NCI-H82 treated with DMSO at 0.1 percent for 48 hours (cell line): ENCODE data around the gene CD44.

Source experiments
- DNase-seq: peaks from one replicate; lab custom pipeline; 2025; ENCODE audit not compliant: unreplicated experiment; lab: John Stamatoyannopoulos, UW

The CD44 gene

DNA sequence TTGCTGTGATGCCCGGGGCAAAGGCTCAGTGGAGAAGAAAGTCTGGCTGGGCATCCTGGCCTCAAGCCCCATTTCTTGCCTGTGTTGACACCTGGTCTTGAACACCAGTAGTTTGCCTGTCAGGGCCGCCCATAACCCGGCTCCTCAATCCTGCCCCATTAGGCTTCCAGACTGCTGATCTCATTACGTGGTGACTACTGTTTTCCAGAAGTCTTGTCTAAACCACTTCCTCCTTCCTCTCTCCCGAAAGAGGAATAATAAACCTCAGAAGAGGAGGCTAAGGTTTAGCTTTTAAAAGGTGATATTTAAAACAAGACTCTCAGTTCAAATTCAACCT lies 97.7 kb downstream of the CD44 start:
- DNase-seq, result no peak

DNA sequence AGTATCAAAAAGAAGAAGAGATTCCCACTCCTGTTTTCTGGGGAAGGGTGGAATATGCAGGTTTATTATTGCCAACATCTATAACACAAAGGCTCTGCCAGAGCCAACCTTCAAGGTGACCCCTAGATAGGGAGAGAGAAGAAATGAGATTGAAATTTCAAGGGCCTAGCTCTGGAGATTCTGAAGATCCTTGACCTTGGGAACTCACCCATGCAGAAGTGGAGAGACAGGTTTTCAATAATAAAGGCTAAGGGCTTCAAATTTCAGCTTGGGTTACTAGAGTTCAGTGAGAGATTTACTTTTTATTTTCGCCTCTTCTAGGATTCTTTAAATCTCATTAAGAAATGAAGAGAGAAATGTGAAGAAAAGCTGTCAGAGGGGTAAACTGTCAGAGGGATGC lies 98.4 kb downstream of the CD44 start:
- DNase-seq, result no peak

DNA sequence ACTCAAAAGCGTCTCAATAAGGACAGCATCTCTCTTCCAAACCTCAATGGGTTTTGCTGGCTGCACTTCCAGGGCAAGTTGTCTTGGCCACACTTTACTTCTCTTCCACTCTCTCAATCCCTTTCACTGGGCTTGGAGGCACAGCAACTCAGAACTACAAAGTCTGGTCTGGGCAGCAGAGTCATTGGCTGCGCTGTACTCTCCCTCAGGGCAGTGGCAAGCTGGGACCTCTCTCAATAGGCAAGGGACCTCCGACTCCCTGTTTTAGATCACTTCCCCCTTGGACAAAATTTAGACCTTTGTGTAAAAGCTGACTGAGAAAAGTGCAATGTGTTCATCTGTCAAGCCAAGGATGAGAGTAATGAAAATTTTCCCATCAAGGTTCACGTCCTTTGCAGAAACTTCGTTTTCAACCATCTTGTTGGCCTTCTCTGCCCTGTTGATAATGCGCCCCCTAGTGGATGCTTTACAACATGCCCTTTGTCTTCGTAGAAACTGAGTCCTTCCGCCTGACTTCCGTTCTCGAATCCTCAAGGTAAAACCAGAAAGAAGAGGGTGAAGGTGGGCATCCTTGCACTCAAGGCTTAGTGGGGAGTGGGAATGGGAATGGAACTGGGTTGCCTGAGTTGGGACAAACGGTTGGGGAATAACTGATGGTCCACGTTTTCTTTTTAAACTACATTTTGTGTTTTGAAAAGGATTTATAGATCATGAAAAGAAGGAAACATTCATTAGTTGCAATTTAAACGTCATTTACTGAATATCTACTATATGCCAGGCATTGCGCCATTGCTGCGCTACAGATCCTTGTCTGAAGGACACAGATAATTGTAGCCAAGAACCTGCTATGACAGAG lies 99.1 kb downstream of the CD44 start:
- peak; percentile 33 for DNase-seq

DNA sequence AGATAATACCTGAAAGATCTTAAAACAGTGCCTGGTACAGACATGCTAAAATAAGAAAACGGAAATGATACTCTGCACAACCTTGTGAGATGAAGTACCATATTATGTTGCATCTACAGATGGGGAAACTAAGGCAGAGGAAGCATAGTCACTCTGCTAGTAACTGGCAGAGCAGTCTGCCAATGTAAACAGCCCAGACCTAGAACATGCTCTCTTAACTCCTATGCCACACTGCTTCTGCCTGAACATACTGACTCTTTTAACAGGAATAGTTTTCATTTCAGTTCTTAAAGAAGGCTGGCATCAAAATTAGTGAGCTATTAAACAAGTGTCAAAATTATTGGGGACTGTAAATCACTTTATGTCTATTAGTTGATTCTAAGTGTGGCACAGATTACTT lies 99.9 kb downstream of the CD44 start:
- no peak for DNase-seq

DNA sequence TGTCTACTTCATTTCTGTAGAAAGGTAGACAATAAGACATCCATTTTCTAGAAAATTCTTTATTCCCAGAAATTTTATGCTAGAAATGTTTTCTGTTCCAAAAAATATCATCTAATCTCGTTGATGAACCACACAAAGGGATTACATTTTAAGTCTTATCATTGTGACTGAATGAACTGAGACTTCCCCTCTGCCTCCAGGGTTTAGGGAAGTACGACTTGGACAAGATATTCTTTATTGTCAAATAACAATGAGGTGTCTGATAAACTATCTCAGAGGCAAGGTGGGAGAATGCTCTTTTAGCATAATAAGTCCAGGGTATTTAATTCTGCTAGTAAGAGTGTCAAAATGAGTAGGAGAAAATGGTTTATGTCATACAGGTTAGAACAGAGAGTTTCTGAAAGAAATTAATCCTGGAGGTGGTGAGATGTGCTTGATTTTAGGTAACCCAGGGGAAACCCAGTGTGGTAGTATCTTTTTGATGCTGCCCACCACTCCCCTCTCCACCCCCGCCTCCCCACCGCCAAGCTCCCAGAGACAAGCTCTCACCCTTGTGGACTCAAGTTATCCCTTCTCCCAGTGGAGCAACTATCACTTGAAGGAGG lies 100.6 kb downstream of the CD44 start:
- DNase-seq, result no peak

DNA sequence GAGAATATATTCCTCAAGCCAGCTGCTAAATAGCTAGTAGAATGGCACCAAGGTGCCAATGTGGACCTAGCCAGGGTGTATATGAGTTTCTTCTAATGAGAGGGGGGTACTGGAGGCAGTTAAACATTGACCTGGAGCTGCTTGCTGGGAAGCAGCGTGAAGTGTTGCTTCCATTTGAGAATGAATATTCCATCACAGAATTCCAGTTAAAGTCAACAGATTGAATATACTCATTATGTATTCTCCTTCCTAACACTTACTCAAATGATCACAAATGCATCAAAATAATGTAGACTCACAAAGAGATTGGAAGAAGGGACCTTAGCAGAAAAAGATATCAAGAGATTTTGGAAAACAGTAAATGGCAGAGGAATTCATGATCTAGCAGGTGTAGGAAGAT lies 102.1 kb downstream of the CD44 start:
- DNase-seq, result no peak

DNA sequence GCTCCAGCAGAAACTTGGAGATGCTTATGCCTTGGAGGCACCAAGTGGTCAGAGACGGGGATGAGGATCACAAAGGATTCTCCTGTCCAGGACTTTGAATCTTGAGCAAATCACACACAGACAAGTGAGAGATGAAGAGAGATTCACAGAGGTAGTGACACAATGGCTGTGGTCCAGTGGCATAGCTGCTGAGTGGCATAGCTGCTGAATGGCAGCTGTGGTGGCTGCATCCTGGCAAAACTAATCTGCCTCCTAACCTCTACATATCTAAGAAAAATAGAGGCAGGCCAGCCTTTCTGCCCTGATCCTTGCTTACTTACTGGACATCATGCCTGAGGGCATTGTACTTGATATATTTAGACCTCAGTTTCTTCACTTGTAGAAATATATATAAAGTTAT lies 102.6 kb downstream of the CD44 start:
- no peak for DNase-seq

DNA sequence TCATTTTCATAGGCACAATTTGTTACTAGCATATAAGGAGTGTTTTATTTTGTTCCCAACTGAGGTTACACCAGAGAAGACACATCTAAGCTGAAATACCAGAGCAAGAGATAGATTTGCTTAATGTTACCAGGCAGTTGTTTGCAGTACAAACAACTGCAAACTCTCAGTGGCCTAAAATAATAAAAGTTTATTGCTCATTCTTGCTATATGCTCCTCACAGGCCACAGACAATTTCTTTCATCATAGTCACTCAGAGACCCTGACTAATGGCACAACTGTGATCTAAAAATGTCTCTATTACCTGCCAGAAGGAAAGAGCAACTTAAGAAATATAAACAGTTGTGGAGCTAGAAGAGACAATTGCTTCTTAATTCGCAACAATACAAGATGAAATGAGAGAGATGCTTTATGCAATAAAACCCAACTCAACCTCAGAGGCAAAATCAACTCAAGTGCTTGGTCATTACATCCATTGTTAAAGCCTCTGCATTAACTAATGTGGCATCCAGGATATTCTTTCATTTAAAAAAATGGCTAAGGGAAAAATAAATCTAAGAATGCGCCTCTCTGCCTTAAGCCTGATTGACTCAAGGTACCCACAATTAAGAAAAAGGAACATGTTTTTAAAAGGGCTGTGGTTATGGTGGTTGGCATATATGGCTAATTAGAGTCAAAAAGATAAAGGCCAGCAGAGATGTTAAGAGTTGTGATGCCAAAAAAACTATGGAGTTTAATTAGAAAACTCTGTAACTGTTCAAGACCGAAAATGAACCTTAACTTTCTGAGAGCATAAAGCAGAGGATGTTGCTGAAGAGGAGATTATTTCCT lies 103.7 kb downstream of the CD44 start:
- DNase-seq, result no peak

DNA sequence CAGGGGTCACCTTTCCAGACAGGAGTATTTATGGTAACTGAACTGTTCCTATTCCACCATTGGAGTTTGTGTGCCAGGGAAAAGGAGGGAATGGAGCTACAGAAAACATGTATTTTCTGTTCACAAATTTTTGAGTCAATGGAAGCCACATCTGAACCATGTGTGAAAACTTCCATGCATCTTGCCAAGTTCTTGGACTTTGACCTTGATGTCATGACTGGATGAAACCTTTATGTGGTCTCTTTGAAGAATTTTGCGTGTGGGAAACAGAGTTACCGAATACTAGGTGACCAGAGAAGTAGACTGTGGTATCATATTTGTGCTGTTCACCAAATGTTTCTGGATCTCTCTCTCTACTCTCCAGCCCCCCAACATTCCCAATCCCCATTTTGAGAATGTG lies 104.8 kb downstream of the CD44 start:
- DNase-seq, result no peak

DNA sequence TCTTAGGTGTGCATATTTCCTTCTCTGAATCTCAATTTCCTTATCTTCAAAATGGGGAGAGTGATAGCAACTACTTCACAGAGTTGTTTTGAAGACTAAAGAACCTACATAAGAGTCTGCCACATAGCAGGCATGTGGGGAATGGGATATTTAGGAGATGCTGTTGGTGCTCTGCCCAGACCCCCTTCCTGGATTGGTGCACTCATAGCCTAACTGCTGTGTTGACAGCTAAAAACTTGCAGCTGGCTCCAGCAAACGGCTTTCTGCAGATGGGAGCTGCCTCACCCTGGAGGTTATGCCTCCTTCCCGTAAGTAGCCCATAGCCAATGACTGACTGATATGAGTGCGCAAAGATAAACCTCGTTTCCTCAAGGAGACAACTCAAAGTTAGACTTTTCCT lies 106.1 kb downstream of the CD44 start:
- no peak for DNase-seq

DNA sequence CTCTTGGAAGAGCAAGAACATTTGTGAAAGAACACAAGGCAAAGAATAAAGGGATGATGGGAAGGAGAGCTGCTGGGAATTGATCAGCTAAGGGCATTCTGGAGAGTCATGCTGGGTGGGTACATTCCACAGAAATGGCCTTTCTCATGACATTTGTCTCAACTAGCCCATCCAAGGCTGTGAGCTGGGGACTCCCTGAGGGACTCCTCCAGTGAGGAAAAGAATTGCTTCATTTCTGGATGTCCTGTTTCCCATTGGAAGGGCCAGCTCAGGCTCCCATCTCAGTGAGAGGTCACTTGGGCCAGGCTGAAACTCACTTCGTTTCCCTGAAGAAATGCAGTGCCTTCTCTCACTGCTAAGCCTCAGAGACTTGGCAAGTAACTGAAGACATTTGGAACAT lies 106.8 kb downstream of the CD44 start:
- no peak for DNase-seq

DNA sequence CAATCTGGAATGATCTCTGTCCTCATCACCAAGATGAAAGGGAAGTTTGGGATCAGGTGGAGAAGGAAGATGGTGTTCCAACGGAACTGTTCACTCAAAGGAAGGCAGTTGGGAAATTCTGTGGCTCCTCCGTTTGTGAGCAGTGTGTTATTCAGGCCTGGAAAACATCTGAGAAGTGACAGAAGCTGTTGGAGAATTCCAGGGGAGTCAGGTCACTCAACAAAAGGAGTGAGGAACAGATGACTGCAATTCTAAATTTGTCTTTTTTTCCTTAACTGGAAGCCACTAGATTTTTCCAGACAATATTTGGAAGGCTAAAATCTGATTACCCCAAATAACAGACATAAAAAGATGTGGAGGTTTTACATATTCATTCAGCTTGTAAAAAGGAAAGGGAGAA lies 107.8 kb downstream of the CD44 start:
- no peak for DNase-seq

DNA sequence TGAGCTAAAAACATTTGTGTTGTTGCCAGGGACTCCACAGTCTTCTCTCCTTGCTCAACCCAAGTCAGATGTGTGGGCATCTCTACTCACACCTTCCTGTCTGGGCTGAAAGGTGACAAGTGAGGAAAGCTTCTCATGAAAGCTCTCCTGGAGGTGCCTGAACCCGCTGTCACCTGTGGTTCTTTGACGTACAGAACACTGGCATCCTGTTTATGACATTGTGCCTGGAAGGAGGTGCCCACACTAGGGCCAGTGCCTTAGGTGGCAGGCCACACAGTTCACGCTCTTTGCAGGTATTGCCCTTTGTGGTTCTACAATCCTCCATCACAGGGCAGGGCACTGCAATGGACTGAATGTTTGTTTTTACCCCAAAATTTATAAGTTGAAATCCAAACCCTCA lies 108.5 kb downstream of the CD44 start:
- DNase-seq, result no peak

DNA sequence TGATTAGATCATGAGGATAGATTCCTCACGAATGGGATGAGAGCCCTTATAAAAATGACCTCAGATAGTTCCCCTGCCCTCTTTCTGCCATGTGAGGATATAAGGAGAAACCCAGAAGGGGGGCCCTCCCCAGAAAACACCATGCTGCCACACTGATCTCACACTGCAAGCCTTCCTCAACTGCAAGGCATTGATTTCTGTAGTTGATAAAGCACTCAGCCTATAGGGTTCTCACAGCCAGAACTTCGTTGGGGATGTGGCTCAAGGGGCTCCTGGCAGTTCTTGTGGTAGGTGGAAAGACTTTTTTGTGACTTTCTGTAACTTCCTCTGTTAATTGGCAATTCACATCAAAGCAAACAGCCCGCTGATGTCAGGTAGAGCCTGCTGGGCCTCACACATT lies 108.9 kb downstream of the CD44 start:
- DNase-seq, result no peak

DNA sequence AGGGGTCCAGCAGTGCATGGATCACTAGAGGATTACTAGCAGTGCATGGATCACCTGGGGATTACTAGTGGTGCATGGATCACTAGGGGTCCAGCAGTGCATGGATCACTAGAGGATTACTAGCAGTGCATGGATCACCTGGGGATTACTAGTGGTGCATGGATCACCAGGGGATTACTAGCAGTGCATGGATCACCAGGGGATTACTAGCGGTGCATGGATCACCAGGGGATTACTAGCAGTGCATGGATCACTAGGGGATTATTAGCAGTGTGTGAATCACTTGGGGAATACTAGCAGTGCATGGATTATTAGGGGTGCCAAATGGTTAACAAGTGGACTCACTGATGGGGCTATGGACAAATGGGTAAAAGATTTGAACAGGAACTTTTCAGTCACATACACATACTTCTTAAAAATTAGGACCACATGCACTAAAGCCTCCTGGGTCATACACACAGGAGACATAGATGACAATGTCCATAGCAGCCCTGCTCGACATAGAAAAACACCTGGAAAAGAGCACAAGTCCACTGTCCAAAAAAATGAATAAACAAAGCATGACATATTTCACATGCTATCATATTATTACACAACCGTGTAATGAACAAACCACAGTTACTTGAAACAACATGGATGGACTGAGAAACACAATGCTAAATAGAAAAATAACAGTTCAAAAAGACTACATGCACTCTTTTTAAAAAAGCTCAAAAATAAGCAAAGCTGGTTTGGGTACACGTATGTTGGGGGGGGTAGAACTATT lies 109.8 kb downstream of the CD44 start:
- DNase-seq, result no peak

DNA sequence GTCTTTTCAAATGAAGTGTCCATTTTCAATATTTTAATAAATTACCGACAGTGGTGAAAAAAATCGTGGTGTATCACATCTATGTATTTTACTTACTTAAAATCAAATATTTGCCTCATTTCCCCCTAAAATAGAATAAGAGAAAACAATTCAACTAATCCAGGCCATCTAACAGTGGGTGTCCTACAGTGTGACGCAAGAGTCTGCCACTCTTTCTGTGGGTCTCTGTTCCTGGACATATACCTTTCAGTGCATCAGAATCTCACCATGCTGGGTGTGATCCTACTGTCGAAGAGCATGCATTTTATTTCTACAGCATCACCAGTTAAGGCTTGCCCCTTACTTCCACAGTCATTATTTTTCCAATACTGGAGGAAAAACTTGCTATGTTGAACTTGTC lies 111.2 kb downstream of the CD44 start:
- no peak for DNase-seq

DNA sequence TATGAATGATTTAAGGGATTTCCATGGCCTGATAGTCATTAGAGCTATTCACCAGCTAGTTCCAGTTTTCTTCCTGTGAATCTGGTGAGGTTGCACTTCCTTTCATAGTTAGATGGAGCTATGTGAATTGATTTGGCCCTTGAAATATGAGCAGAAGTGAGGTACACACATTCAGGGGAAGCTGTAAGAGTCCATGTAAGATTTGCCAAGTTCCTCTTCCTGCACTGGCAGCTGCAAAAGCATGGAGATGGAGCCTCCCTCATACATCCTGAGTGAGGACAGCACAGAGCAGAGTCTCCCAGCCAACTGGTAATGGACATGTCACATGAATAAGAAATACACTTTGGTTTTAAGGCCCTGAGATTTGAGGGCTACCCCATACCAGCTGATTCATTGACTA lies 111.7 kb downstream of the CD44 start:
- DNase-seq, result no peak

DNA sequence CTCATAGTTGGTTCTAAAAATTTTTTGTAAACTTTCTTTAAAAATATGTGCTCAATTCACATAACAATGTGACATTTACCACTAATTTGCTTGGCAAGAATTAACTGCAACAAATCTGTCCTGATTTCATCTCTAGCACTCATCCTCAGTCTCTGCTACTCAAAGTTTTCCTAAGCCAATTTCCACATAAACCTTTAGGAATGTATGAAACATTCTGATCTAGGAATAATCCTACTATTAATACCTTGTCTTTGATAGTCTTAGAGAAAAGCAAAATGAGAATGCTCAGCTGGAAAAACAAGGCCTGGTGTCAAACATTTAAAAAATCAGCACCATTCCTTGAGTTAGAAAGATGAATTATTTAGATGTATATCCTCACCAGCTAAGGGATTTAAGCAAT lies 114.3 kb downstream of the CD44 start:
- no peak for DNase-seq

DNA sequence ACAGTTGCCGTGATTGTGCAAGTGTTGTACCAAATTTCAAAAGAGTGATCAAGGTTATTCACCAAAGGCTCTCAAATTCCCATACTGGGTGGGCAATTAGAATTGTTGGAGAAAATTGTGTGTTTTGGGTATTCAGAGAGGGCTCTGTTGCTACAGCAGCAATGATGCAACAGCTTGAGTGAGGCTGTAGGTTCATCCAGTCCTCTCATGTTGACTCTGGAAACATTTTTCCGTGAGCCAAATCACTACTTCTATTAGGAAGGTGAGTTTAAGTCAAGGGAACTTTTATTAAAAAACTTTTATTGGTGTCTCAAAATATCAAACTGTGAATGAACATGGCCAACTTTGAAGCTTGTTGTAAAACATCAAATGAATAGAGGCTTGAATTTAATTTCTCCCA lies 116.5 kb downstream of the CD44 start:
- no peak for DNase-seq

DNA sequence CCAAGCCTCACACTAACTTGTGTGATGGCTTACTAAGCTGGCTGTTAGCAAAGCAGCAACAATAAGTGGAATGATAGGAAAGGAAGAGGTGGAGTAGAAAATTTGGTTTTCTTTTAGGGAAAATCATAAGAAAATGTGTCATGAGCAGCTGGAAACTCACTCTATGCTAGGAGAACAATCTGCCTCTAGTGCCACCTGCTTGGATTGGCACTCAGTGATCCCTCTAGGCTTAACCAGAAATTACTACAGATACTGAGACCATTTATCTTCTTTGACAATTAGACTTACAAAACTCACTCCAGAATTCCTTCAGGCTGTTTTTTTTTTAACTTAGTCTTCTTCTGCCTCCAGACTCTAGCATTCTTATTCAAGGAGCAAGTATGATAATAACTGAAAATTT lies 117.3 kb downstream of the CD44 start:
- DNase-seq, result no peak

DNA sequence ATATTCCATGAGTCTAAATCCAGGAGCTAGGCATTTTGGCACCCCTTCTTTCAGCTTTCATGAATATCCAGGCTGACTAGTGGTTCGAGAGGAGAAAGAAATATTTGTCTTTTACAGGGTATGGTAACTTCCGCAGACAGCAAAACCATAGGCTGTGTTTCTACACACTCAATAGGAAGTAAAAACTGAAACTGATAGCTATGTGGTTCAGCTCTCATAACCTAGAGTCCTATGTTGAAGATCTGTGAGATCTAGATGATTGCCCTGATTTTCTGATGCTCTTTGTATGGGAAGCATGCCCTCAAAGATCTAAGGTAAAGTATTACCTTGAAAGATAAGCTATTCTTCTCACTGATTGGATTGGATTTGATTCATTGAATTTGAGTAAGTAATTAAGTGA lies 118.3 kb downstream of the CD44 start:
- no peak for DNase-seq
